GM12878 (cell line): ENCODE measurements around the gene C19orf33. TPM values are rescaled to one million over a fixed set of nuclear protein-coding genes. Genes with fewer than 3 reads are reported as not detected.

Experiments
- CTCF ChIP-seq, 3 experiments: IDR thresholded peaks in 2 of 3; conservative IDR thresholded peaks in 1 of 3; 2 replicates each; pipeline ENCODE4 v1.5.1; 2011; ENCODE audit warnings: low read depth in 3 of 3, low read length in 3 of 3, mild to moderate bottlenecking in 3 of 3, control low read depth in 2 of 3, moderate library complexity in 2 of 3, inconsistent platforms in 1 of 3, mixed read lengths in 1 of 3; ENCODE audit not compliant: control insufficient read depth in 2 of 3, insufficient read depth in 1 of 3; ENCODE audit errors: extremely low read depth in 1 of 3
- GATAD2B ChIP-seq: fragments of 450-650 bp; conservative IDR thresholded peaks from 2 replicates; pipeline ENCODE4 v1.6.1; 2017; ENCODE audit warnings: low read depth, mild to moderate bottlenecking, moderate library complexity
- IKZF1 ChIP-seq: fragments of 450-650 bp; conservative IDR thresholded peaks from 2 replicates; pipeline ENCODE4 v1.6.1; 2017; ENCODE audit warnings: antibody characterized with exemption, mild to moderate bottlenecking
- IRF4 ChIP-seq: IDR thresholded peaks from 2 replicates; pipeline ENCODE4 v1.6.1; 2011; ENCODE audit warnings: low read depth, low read length
- IRF5 ChIP-seq: fragments of 450-650 bp; IDR thresholded peaks from 2 replicates; pipeline ENCODE4 v1.6.1; 2017; ENCODE audit warnings: borderline replicate concordance
- LARP7 ChIP-seq: fragments of 450-650 bp; IDR thresholded peaks from 2 replicates; pipeline ENCODE4 v1.6.1; 2017; ENCODE audit warnings: mild to moderate bottlenecking
- MAX ChIP-seq: IDR thresholded peaks from 2 replicates; pipeline ENCODE4 v1.6.1; 2012; ENCODE audit warnings: low read depth, low read length, improper control_type of control experiment
- POLR2A ChIP-seq: IDR thresholded peaks from 2 replicates; pipeline ENCODE4 v1.6.1; 2011; ENCODE audit warnings: low read depth, mild to moderate bottlenecking, low read length
- RCOR1 ChIP-seq: conservative IDR thresholded peaks from 2 replicates; pipeline ENCODE4 v1.6.1; 2012; ENCODE audit warnings: low read depth, low read length, improper control_type of control experiment
- RELB ChIP-seq: fragments of 450-650 bp; IDR thresholded peaks from 2 replicates; pipeline ENCODE4 v1.6.1; 2017; ENCODE audit warnings: low read depth, mild to moderate bottlenecking, moderate library complexity
- SREBF1 ChIP-seq: IDR thresholded peaks from 2 replicates; pipeline ENCODE4 v1.6.1; 2012; ENCODE audit warnings: mild to moderate bottlenecking, low read length
- TCF3 ChIP-seq: IDR thresholded peaks from 2 replicates; pipeline ENCODE4 v1.6.1; 2012; ENCODE audit warnings: low read depth, mild to moderate bottlenecking, low read length, borderline replicate concordance; ENCODE audit not compliant: insufficient read depth
- ZBTB11 ChIP-seq: fragments of 450-650 bp; formaldehyde crosslinking; IDR thresholded peaks from 2 replicates; pipeline ENCODE4 v1.5.0; 2022; ENCODE audit warnings: mild to moderate bottlenecking, missing genetic modification characterization
- ZNF622 ChIP-seq: fragments of 450-650 bp; IDR thresholded peaks from 2 replicates; pipeline ENCODE4 v1.6.1; 2017; ENCODE audit warnings: mild to moderate bottlenecking, inconsistent platforms
- polyA plus RNA-seq, 11 experiments: library from polyadenylated mRNA; depleted of rRNA in 4 of 11; unstranded in 6 of 11; stranded (reverse) in 5 of 11; fragments of >200 nt; fragmentation: Nextera tagmentation in 4 of 11; fragmentation: Illumina TruSeq in 1 of 11; extraction: Ambion mirVana in 4 of 11; extraction: Trizol in 1 of 11; gene quantifications; 1 replicate in 1 of 11; 2 replicates in 10 of 11; pipeline versions ENCODE4 v1.2.1 to v1.2.3, GENCODE V29; 2011 to 2016; ENCODE audit warnings: inconsistent platforms in 2 of 11, missing spikeins in 2 of 11, low read depth in 1 of 11
- total RNA-seq, 4 experiments: library from RNA; depleted of rRNA in 3 of 4; stranded (reverse); fragments of >200 nt in 3 of 4; fragmentation: Illumina TruSeq in 1 of 4; extraction: Trizol in 1 of 4; gene quantifications; 2 replicates each; pipeline versions ENCODE4 v1.2.1 to v1.2.3, GENCODE V29; 2013 to 2021
- TF ChIP-seq, protein P1 (sequence below): IDR thresholded peaks from 2 replicates; pipeline ENCODE4 v1.6.1; 2011; ENCODE audit warnings: borderline replicate concordance, low read depth, mild to moderate bottlenecking, moderate library complexity, low read length; ENCODE audit not compliant: insufficient read depth, poor library complexity, severe bottlenecking

C19orf33 gene
- total and polyA plus RNA-seq, 10 of the 15 experiments (the other 5 are each of a cell fraction or from before 2014, with no cell fraction given) = 0.28 to 0.45 TPM; not detected in 8

GRCh38 chr19:38336638-38337359 lies 32.7 kb downstream of the C19orf33 start (continued):
- TF ChIP-seq RCOR1 = no peak
- TF ChIP-seq ZNF622 = no peak
- TF ChIP-seq CTCF (IDR thresholded peaks at IDR 0.05 in 2 of 3, conservative IDR thresholded peaks at IDR 0.05 in 1 of 3; ENCODE audit: control insufficient read depth in 2 of 3, extremely low read depth in 1 of 3, insufficient read depth in 1 of 3, low read depth in 3 of 3, low read length in 3 of 3) = no peak
- peak; percentile 10; the same call in 1 of the 2 replicates for TF ChIP-seq IKZF1
- no peak for TF ChIP-seq SREBF1
- TF ChIP-seq POLR2A = 0 out of 2 replicates have a peak, but pooled peaks have one; percentile 8
- TF ChIP-seq TCF3 = no peak
- no peak for TF ChIP-seq GATAD2B
- TF ChIP-seq IRF5 = no peak
- no peak for TF ChIP-seq IRF4
- TF ChIP-seq LARP7 = peak; percentile 45; the same call in 1 of the 2 replicates
- no peak for TF ChIP-seq ZBTB11
- peak; percentile 30; the same call in 1 of the 2 replicates for TF ChIP-seq RELB
- TF ChIP-seq MAX = peak; percentile 78
- TF ChIP-seq, protein P1, sequence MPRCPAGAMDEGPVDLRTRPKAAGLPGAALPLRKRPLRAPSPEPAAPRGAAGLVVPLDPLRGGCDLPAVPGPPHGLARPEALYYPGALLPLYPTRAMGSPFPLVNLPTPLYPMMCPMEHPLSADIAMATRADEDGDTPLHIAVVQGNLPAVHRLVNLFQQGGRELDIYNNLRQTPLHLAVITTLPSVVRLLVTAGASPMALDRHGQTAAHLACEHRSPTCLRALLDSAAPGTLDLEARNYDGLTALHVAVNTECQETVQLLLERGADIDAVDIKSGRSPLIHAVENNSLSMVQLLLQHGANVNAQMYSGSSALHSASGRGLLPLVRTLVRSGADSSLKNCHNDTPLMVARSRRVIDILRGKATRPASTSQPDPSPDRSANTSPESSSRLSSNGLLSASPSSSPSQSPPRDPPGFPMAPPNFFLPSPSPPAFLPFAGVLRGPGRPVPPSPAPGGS = no peak
